Measurements from ENCODE around the gene PPIL4. TPM values are rescaled to one million over a fixed set of nuclear protein-coding genes. Genes with fewer than 3 reads are reported as not detected.

PPIL4 gene
- total and polyA plus RNA-seq, 2 donors (not counting 1 experiment from before 2014, with no cell fraction given), result 3.1 to 34.3 TPM

GRCh38 chr6:149566410-149567193 lies 20.8 kb upstream of the PPIL4 start:
- Histone ChIP-seq H3K36me3 (replicated peaks in 1 of 2; ENCODE audit: control extremely low read depth in 1 of 2, control insufficient read depth in 1 of 2, extremely low read depth in 1 of 2, insufficient read depth in 2 of 2, low read length in 1 of 2) (no peaks in the 10 kb centered on the region), H3K79me2 (ENCODE audit: control insufficient read depth, insufficient read depth, low read length) (peaks cover 49% of the 10 kb centered on the region), H3K9ac (ENCODE audit: low read length) (peak overlapping the region; percentile 99), H3K27me3 (replicated peaks in 1 of 4; ENCODE audit: control extremely low read depth in 1 of 4, control insufficient read depth in 3 of 4, insufficient read depth in 4 of 4, low read length in 3 of 4) (no peaks in the 10 kb centered on the region), H2AFZ (ENCODE audit: insufficient read depth, low read depth, low read length, poor library complexity, severe bottlenecking) (peak overlapping the region; percentile 97), H3K4me3 (ENCODE audit: control extremely low read depth in 1 of 5, extremely low read depth in 1 of 5, insufficient read depth in 1 of 5, low read depth in 2 of 5, low read length in 4 of 5) (peak overlapping the region; percentile 63 to 100 (median 84)), H3K4me1 (ENCODE audit: control insufficient read depth in 2 of 2, insufficient read depth in 2 of 2, low read length in 2 of 2) (peaks cover 13 to 26% of the 10 kb centered on the region in 2 donors), H3K4me2 (replicated peaks; ENCODE audit: low read depth, low read length, poor library complexity, severe bottlenecking) (peak overlapping the region; percentile 78), H4K20me1 (ENCODE audit: control insufficient read depth, insufficient read depth, low read length, poor library complexity, severe bottlenecking) (peaks cover 28% of the 10 kb centered on the region), H3K9me3 (ENCODE audit: control extremely low read depth in 1 of 3, control insufficient read depth in 2 of 3, insufficient read depth in 1 of 3, low read length in 2 of 3) (no peaks in the 10 kb centered on the region), H3K27ac (ENCODE audit: low read length in 2 of 2) (peak overlapping the region; percentile 84 to 92)
- H3K27ac Mint-ChIP-seq, result peak overlapping the region; percentile 93
- WGBS (ENCODE audit: insufficient coverage), result under 1% methylated on average over 79 of the region's 81 CpGs
- ATAC-seq (ENCODE audit: low read depth) (peak; percentile 12), DNase-seq (peak; percentile 73)
- no peaks in the 10 kb centered on the region for H3K27me3 Mint-ChIP-seq
- H3K4me1 Mint-ChIP-seq, result peaks cover 25% of the 10 kb centered on the region
- H3K4me3 Mint-ChIP-seq, result peak overlapping the region; percentile 94
- CTCF ChIA-PET, result interaction anchor here (0.8 to 7.9 kb wide), 4 partner anchors 19 to 230 kb away, joined by 3 to 90 read pairs (median 3); partner anchors contain the start of gene PPIL4
- POLR2A ChIA-PET, result interaction anchor here (0.9 to 2.5 kb wide), 4 partner anchors 16 to 152 kb away, joined by 3 to 22 read pairs (median 6); partner anchors contain the start of genes LATS1 and PPIL4
- TF ChIP-seq CTCF (IDR thresholded peaks at IDR 0.05) (no peak), EZH2 (IDR thresholded peaks at IDR 0.05; ENCODE audit: borderline replicate concordance, insufficient read depth, low read depth, low read length, poor library complexity, severe bottlenecking) (no peak)
- no peaks in the 10 kb centered on the region for H3K9me3 Mint-ChIP-seq (ENCODE audit: insufficient read depth)
- intact Hi-C loops (cut with micrococcal nuclease), result loop anchor here (1.0 to 10.0 kb wide), 4 partner anchors 152 to 1826 kb away; partner anchors contain the start of genes LATS1 and ZBTB2

All from B cell (primary cell).